Keratinocyte (primary cell): ENCODE data around the gene MYO16. TPM values are rescaled to one million over a fixed set of nuclear protein-coding genes. Genes with fewer than 3 reads are reported as not detected.

ENCODE experiments used
- DNase-seq: peaks from one replicate; pipeline ENCODE4 v3.0.0-alpha.2; 2011; ENCODE audit warnings: low read depth, missing footprints, low spot score
- FAIRE-seq: peaks from 2 replicates; lab custom pipeline; 2011; peaks lifted over from hg19 to GRCh38; lab: Jason Lieb, UNC
- H2AFZ ChIP-seq: 2 replicates; pipeline ENCODE4 v1.6.0; 2012; ENCODE audit warnings: low read length, control low read depth, inconsistent platforms; ENCODE audit not compliant: control insufficient read depth
- H3K27ac ChIP-seq: 2 replicates; pipeline ENCODE4 v1.5.1; 2011; ENCODE audit warnings: low read length; ENCODE audit not compliant: control insufficient read depth, insufficient read depth
- H3K27me3 ChIP-seq: 3 replicates; pipeline ENCODE4 v1.6.0; 2011; ENCODE audit warnings: low read length; ENCODE audit not compliant: control insufficient read depth, insufficient read depth; ENCODE audit errors: extremely low read depth
- H3K36me3 ChIP-seq, 2 experiments: 2 replicates in 1 of 2; 3 replicates in 1 of 2; pipeline ENCODE4 v1.5.1; 2011; ENCODE audit warnings: low read length in 2 of 2, mild to moderate bottlenecking in 1 of 2; ENCODE audit not compliant: control insufficient read depth in 2 of 2, insufficient read depth in 2 of 2; ENCODE audit errors: extremely low read depth in 1 of 2
- H3K4me1 ChIP-seq: 3 replicates; pipeline ENCODE4 v1.5.1; 2011; ENCODE audit warnings: low read length; ENCODE audit not compliant: control insufficient read depth, insufficient read depth; ENCODE audit errors: extremely low read depth
- H3K4me2 ChIP-seq: 3 replicates; pipeline ENCODE4 v1.6.0; 2011; ENCODE audit warnings: low read depth, low read length; ENCODE audit not compliant: control insufficient read depth, insufficient read depth; ENCODE audit errors: extremely low read depth
- H3K4me3 ChIP-seq, 3 experiments: fragments of 200-600 bp in 1 of 3; sonication (generic) in 1 of 3; 2 replicates in 2 of 3; 3 replicates in 1 of 3; pipeline ENCODE4 v1.5.1; 2011 to 2016; ENCODE audit warnings: low read length in 3 of 3, mild to moderate bottlenecking in 3 of 3, control low read depth in 2 of 3, inconsistent platforms in 1 of 3, low read depth in 1 of 3, mixed read lengths in 1 of 3, mixed run types in 1 of 3, moderate library complexity in 1 of 3; ENCODE audit not compliant: control insufficient read depth in 2 of 3, insufficient read depth in 2 of 3; ENCODE audit errors: extremely low read depth in 1 of 3
- H3K79me2 ChIP-seq: 2 replicates; pipeline ENCODE4 v1.6.0; 2012; ENCODE audit warnings: low read length; ENCODE audit not compliant: control insufficient read depth, insufficient read depth
- H3K9ac ChIP-seq: 3 replicates; pipeline ENCODE4 v1.6.0; 2011; ENCODE audit warnings: low read length; ENCODE audit not compliant: control insufficient read depth, insufficient read depth; ENCODE audit errors: extremely low read depth
- H3K9me1 ChIP-seq: 3 replicates; pipeline ENCODE4 v1.6.0; 2011; ENCODE audit warnings: low read length; ENCODE audit not compliant: control insufficient read depth, insufficient read depth; ENCODE audit errors: extremely low read depth
- H3K9me3 ChIP-seq: 2 replicates; pipeline ENCODE4 v1.5.1; 2012; ENCODE audit warnings: low read depth, low read length; ENCODE audit not compliant: control insufficient read depth
- H4K20me1 ChIP-seq: 3 replicates; pipeline ENCODE4 v1.6.0; 2011; ENCODE audit warnings: low read length; ENCODE audit not compliant: control insufficient read depth, insufficient read depth; ENCODE audit errors: extremely low read depth
- EZH2 ChIP-seq: IDR thresholded peaks from one replicate; pipeline ENCODE4 v1.6.1; 2012; ENCODE audit warnings: inconsistent platforms, mild to moderate bottlenecking, low read length, moderate library complexity
- dilution Hi-C: fragments of 300-500 bp; cut with MboI; formaldehyde crosslinking; loops from one replicate; pipeline ENCODE4 v1.7.0; 2020; ENCODE audit warnings: low sequenced_read_pairs; ENCODE audit not compliant: extremely low pct_ligation_motif_present
- polyA plus RNA-seq, 5 experiments: library from polyadenylated mRNA; depleted of rRNA in 3 of 5; stranded (reverse) in 3 of 5; stranded (forward) in 1 of 5; unstranded in 1 of 5; fragments of >200 nt; gene quantifications; 1 replicate in 1 of 5; 2 replicates in 3 of 5; 3 replicates in 1 of 5; pipeline versions ENCODE4 v1.2.1 to v1.2.3, GENCODE V29; 2011 to 2012; ENCODE audit warnings: missing spikeins in 2 of 5, low read depth in 1 of 5, low replicate concordance in 1 of 5
- TF ChIP-seq, protein P1 (sequence below), 3 experiments: IDR thresholded peaks in 1 of 3; conservative IDR thresholded peaks in 1 of 3; optimal IDR thresholded peaks in 1 of 3; 2 replicates in 2 of 3; 3 replicates in 1 of 3; pipeline versions ENCODE3 to v1.5.1; 2011; ENCODE audit warnings: low read length in 3 of 3, mild to moderate bottlenecking in 3 of 3, moderate library complexity in 2 of 3, control low read depth in 1 of 3, inconsistent platforms in 1 of 3; ENCODE audit not compliant: insufficient read depth in 2 of 3; ENCODE audit errors: extremely low read depth in 1 of 3

MYO16 gene
- polyA plus RNA-seq, 1 donor (not counting 4 experiments of a cell fraction or from before 2014, with no cell fraction given), result 0.08 TPM

DNA sequence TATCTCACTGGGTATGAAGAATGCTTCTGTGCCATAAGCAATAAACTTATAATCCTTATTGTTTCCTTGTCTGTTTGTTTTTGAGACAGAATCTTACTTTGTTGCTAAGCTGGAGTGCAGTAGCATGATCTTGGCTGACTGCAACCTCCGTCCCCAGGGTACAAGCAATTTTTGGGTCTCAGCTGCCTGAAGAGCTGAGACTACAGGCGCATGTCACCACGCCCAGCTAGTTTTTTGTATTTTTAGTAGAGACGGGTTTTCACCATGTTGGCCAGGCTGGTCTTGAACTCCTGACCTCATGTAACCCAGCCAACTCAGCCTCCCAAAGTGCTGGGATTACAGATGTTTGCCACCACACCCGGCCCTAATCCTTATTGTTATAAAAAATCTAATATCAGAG, 112.5 kb downstream of the MYO16 start:
- dilution Hi-C loops, result no loop called here
- H3K9me1 ChIP-seq, result no peaks in the 10 kb centered on the region
- no peaks in the 10 kb centered on the region for H3K36me3 ChIP-seq
- no peaks in the 10 kb centered on the region for H3K79me2 ChIP-seq
- TF ChIP-seq EZH2, result no peak
- TF ChIP-seq, protein P1, sequence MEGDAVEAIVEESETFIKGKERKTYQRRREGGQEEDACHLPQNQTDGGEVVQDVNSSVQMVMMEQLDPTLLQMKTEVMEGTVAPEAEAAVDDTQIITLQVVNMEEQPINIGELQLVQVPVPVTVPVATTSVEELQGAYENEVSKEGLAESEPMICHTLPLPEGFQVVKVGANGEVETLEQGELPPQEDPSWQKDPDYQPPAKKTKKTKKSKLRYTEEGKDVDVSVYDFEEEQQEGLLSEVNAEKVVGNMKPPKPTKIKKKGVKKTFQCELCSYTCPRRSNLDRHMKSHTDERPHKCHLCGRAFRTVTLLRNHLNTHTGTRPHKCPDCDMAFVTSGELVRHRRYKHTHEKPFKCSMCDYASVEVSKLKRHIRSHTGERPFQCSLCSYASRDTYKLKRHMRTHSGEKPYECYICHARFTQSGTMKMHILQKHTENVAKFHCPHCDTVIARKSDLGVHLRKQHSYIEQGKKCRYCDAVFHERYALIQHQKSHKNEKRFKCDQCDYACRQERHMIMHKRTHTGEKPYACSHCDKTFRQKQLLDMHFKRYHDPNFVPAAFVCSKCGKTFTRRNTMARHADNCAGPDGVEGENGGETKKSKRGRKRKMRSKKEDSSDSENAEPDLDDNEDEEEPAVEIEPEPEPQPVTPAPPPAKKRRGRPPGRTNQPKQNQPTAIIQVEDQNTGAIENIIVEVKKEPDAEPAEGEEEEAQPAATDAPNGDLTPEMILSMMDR (optimal IDR thresholded peaks at IDR 0.05 in 1 of 3, IDR thresholded peaks at IDR 0.05 in 1 of 3, conservative IDR thresholded peaks at IDR 0.05 in 1 of 3; ENCODE audit: extremely low read depth in 1 of 3, insufficient read depth in 2 of 3, low read length in 3 of 3), result no peak
- H3K9me3 ChIP-seq, result no peaks in the 10 kb centered on the region
- no peak overlapping the region for H3K9ac ChIP-seq
- no peak for FAIRE-seq
- H3K4me2 ChIP-seq, result no peak overlapping the region
- H3K4me1 ChIP-seq, result no peaks in the 10 kb centered on the region
- H2AFZ ChIP-seq, result no peak overlapping the region
- no peak overlapping the region for H3K4me3 ChIP-seq
- DNase-seq, result no peak
- H3K27ac ChIP-seq, result no peak overlapping the region
- H4K20me1 ChIP-seq, result no peaks in the 10 kb centered on the region
- no peaks in the 10 kb centered on the region for H3K27me3 ChIP-seq

DNA sequence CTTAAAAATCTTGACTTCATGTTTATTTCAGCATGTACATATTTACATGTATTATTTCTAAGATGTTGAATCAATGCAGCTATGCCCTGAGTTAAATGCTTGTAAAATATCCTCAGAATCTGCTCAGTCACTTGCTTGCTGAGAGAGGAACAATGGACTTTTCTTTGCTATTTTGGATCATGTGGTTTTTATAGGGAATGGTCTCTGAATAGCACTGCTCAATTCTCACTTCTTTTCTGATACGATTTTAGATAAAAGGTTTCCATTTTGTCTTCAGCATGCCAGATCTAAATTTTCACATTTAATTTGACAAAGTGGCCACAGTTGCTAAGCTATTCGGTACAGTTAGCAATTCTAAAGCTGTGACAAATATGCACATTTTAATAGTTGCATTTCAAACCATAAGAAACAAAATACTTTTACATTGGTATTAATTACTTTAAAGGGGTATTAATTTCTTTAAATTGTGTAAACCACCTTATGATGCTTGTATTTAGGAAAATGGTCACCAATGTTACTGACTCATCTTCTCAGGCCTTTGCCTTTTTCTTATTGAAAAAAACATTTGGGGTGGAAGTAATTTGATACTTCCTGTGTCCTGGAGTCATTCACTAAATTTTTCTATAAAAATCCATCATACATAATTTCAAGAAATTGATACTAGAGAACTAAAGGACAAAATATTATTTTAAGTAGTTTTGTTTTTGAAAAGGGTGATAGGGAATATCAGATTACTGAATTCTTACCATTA, 113.5 kb downstream of the MYO16 start:
- dilution Hi-C loops, result no loop called here
- no peak for DNase-seq
- no peak overlapping the region for H3K4me2 ChIP-seq
- no peaks in the 10 kb centered on the region for H3K9me1 ChIP-seq
- FAIRE-seq, result no peak
- H3K4me1 ChIP-seq, result no peaks in the 10 kb centered on the region
- no peak overlapping the region for H3K27ac ChIP-seq
- no peaks in the 10 kb centered on the region for H3K79me2 ChIP-seq
- H4K20me1 ChIP-seq, result no peaks in the 10 kb centered on the region
- no peaks in the 10 kb centered on the region for H3K27me3 ChIP-seq
- H3K9me3 ChIP-seq, result no peaks in the 10 kb centered on the region
- no peak overlapping the region for H3K9ac ChIP-seq
- no peaks in the 10 kb centered on the region for H3K36me3 ChIP-seq
- no peak for TF ChIP-seq EZH2
- TF ChIP-seq, protein P1 (optimal IDR thresholded peaks at IDR 0.05 in 1 of 3, IDR thresholded peaks at IDR 0.05 in 1 of 3, conservative IDR thresholded peaks at IDR 0.05 in 1 of 3; ENCODE audit: extremely low read depth in 1 of 3, insufficient read depth in 2 of 3, low read length in 3 of 3), result no peak
- H3K4me3 ChIP-seq, result no peak overlapping the region
- H2AFZ ChIP-seq, result no peak overlapping the region
